Activated B cell treated with CpG ODN at 0.5 μM for 24 hours (primary cell): ENCODE measurements around the gene UBR4. TPM values are rescaled to one million over a fixed set of nuclear protein-coding genes. Genes with fewer than 3 reads are reported as not detected.

Experiments
- ATAC-seq: fragments of 200-7000 bp; cut with Tn5 transposase; one replicate; pipeline ENCODE4 v1.10.0; 2021; ENCODE audit warnings: low read depth, mild to moderate bottlenecking, moderate library complexity
- CTCF ChIA-PET: fragments of 350-600 bp; sonication (Branson Sonifier 250); formaldehyde crosslinking; loops from one replicate; lab custom pipeline; 2021; ENCODE audit warnings: antibody characterized with exemption; lab: Charles Lee
- POLR2A ChIA-PET: fragments of 350-600 bp; sonication (Branson Sonifier 250); formaldehyde crosslinking; loops from one replicate; lab custom pipeline; 2021; ENCODE audit warnings: antibody characterized with exemption; lab: Charles Lee
- DNase-seq: peaks from one replicate; pipeline ENCODE4 v3.0.0; 2022
- H3K27ac Mint-ChIP-seq: one replicate; pipeline ENCODE4 v1.8.0; 2020; ENCODE audit warnings: mixed read lengths
- H3K27me3 Mint-ChIP-seq: one replicate; pipeline ENCODE4 v1.8.0; 2021; ENCODE audit warnings: mixed read lengths
- H3K36me3 Mint-ChIP-seq: one replicate; pipeline ENCODE4 v1.8.0; 2021; ENCODE audit warnings: low read depth, mixed read lengths
- H3K4me1 Mint-ChIP-seq: one replicate; pipeline ENCODE4 v1.8.0; 2021; ENCODE audit warnings: mixed read lengths
- H3K4me3 Mint-ChIP-seq: one replicate; pipeline ENCODE4 v1.8.0; 2020; ENCODE audit warnings: mild to moderate bottlenecking, mixed read lengths
- H3K9me3 Mint-ChIP-seq: one replicate; pipeline ENCODE4 v1.8.0; 2020; ENCODE audit warnings: mixed read lengths
- intact Hi-C: fragments of 100-400 bp; cut with micrococcal nuclease; formaldehyde crosslinking; loops from one replicate; pipeline ENCODE4 v1.15.1; 2024
- total RNA-seq: library from RNA; stranded (reverse); gene quantifications from 2 replicates; pipeline ENCODE4 v1.2.3, GENCODE V29; 2022
- TF ChIP-seq, protein P1 (sequence below): fragments of 200-600 bp; IDR thresholded peaks from one replicate; pipeline ENCODE4 v1.8.0; 2022; ENCODE audit warnings: antibody characterized with exemption, mild to moderate bottlenecking

UBR4 gene
- total RNA-seq, 1 donor from 2014 or later = 262 TPM

DNA sequence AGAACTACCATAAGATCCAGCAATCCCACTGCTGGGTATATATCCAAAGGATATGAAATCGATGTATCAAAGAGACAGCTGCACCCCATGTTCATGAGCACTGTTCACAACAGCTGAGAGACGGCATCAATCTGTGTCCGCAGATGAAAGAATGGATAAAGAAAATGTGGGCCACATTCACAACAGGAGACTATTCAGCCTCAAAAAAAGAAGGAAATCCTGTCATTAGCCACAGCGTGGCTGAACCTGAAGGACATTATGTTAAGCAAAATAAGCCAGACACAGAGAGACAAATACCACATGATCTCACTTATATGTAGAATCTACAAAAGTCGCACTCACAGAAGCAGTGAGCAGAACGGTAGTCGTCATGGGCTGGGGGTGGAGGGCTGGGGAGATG, 154.4 kb downstream of the UBR4 start:
- peaks cover 44% of the 10 kb centered on the region for H3K27me3 Mint-ChIP-seq
- intact Hi-C loops = no loop called here

DNA sequence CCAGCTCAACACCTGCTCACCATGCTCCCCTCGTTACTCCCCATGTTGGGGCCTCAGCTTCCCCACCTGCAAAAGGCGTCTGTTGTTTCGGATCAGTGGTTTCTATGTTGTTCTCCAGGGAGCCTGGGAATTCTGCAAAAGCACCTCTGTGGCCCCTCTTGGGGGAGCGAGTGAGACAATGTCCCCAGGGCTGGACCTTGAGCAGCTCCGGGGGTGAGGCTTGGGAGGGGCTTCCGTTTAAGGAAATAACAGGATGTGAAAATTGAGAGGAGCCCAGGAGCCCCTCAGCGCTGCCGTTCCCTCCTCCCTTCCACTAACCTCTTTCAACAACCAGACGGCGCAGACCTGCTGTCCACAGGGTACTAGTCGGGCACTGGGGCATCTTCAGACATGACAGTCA, 155.1 kb downstream of the UBR4 start:
- Mint-ChIP-seq H3K27me3 (peaks cover 44% of the 10 kb centered on the region), H3K27ac (no peak overlapping the region), H3K4me1 (no peaks in the 10 kb centered on the region), H3K9me3 (no peaks in the 10 kb centered on the region), H3K36me3 (no peaks in the 10 kb centered on the region), H3K4me3 (no peak overlapping the region)
- DNase-seq (no peak), ATAC-seq (no peak)
- intact Hi-C loops = no loop called here
- ChIA-PET POLR2A (no interaction called here), CTCF (no interaction called here)
- TF ChIP-seq, protein P1, sequence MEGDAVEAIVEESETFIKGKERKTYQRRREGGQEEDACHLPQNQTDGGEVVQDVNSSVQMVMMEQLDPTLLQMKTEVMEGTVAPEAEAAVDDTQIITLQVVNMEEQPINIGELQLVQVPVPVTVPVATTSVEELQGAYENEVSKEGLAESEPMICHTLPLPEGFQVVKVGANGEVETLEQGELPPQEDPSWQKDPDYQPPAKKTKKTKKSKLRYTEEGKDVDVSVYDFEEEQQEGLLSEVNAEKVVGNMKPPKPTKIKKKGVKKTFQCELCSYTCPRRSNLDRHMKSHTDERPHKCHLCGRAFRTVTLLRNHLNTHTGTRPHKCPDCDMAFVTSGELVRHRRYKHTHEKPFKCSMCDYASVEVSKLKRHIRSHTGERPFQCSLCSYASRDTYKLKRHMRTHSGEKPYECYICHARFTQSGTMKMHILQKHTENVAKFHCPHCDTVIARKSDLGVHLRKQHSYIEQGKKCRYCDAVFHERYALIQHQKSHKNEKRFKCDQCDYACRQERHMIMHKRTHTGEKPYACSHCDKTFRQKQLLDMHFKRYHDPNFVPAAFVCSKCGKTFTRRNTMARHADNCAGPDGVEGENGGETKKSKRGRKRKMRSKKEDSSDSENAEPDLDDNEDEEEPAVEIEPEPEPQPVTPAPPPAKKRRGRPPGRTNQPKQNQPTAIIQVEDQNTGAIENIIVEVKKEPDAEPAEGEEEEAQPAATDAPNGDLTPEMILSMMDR = no peak

More for the DNA sequence above, 154.4 kb downstream of the UBR4 start:
- CTCF ChIA-PET = no interaction called here
- POLR2A ChIA-PET = no interaction called here
- TF ChIP-seq, protein P1 = no peak
- H3K4me1 Mint-ChIP-seq = no peaks in the 10 kb centered on the region
- no peak for ATAC-seq
- H3K27ac Mint-ChIP-seq = no peak overlapping the region
- no peak for DNase-seq
- H3K9me3 Mint-ChIP-seq = no peaks in the 10 kb centered on the region
- no peaks in the 10 kb centered on the region for H3K36me3 Mint-ChIP-seq
- no peak overlapping the region for H3K4me3 Mint-ChIP-seq

DNA sequence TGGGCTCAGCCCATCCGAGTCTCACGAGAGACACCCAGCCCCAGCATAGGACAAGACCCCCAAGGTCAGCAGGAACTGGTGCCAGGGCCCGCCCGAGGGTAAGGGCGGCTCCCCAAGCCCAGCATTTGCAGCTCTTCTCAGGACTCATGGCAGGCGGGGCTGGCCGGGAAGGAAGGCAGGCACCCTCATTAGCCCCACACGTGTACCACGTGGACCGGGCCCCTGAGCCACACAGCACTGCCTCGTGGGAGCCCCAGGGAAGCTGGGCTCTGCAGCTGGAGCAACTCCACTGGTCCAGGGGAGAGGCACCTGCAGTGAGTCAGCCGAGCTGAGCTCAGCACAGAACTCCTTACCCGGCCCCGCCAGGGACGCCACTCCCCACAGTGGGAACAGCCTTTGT, 155.8 kb downstream of the UBR4 start:
- Mint-ChIP-seq H3K9me3 (no peaks in the 10 kb centered on the region), H3K27ac (no peak overlapping the region), H3K4me3 (no peak overlapping the region), H3K4me1 (no peaks in the 10 kb centered on the region), H3K27me3 (peaks cover 44% of the 10 kb centered on the region), H3K36me3 (no peaks in the 10 kb centered on the region)
- no peak for ATAC-seq
- CTCF ChIA-PET = no interaction called here
- no peak for DNase-seq
- TF ChIP-seq, protein P1 = no peak
- POLR2A ChIA-PET = no interaction called here
- intact Hi-C loops = no loop called here

DNA sequence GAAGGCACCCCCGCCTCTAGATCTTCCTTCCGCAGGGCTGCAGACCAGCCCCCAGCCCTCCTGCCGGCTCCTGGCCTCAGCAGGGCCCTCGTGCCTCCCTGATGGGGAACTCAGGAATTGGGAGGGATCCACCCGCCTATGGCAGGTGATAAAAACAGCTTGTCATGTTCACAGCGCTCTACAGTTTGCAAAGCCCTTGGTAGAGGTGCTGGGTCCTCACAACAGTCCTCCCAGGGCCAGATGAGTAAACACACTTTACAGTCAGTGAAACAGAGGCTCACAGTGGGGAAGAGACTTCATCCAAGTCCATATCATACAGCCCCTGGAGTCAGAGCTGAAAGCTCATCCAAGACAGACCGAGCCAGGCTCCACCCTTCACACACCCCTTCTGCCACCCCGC, 156.6 kb downstream of the UBR4 start:
- no peak for ATAC-seq
- no peak for DNase-seq
- Mint-ChIP-seq H3K27me3 (peaks cover 41% of the 10 kb centered on the region), H3K27ac (no peak overlapping the region), H3K4me1 (no peaks in the 10 kb centered on the region), H3K4me3 (no peak overlapping the region), H3K36me3 (no peaks in the 10 kb centered on the region), H3K9me3 (no peaks in the 10 kb centered on the region)
- ChIA-PET POLR2A (interaction anchor here (0.7 kb wide), 1 partner anchor 1734 kb away, joined by 3 read pairs; the partner anchor contains the start of gene HP1BP3), CTCF (no interaction called here)
- intact Hi-C loops = no loop called here
- TF ChIP-seq, protein P1 = no peak

DNA sequence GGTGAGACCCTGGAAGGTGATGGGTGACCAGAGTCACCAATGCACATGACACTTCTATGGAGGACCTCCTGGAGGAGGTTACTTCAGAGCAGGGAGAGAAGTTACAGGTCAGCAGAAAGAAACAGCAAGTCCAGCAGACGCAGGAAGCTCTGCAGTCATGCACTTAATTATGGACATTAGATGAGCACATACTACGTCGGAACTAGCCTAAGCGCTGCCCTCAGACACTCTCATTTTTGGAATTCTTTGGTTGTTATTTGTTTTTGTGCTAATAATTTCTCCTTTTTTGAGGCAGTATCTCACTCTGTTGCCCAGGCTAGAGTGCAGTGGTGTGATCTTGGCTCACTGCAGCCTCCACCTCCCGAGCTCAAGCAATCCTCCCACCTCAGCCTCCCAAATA, 160.3 kb downstream of the UBR4 start:
- CTCF ChIA-PET = no interaction called here

More for the DNA sequence above, 160.3 kb downstream of the UBR4 start:
- Mint-ChIP-seq H3K36me3 (no peaks in the 10 kb centered on the region), H3K4me3 (no peak overlapping the region), H3K9me3 (no peaks in the 10 kb centered on the region), H3K4me1 (no peaks in the 10 kb centered on the region), H3K27me3 (peaks cover 21% of the 10 kb centered on the region), H3K27ac (no peak overlapping the region)
- TF ChIP-seq, protein P1 = no peak
- POLR2A ChIA-PET = no interaction called here
- no peak for DNase-seq
- no peak for ATAC-seq
- intact Hi-C loops = no loop called here
